Measurements from ENCODE around the gene GALNT18.

GALNT18 gene

GRCh38 chr11:11621573-11622339, at the start of gene GALNT18:
TSS of gene GALNT18 (minus strand) at chr11:11622005.
- H3K9me3 ChIP-seq (ENCODE audit: control insufficient read depth in 2 of 2, low read length in 2 of 2): no peaks in the 10 kb centered on the region
- peak within 1 kb of the TSS; percentile 49 to 56 for H3K27ac ChIP-seq (ENCODE audit: low read depth in 2 of 2, low read length in 2 of 2)
- peaks cover 16 to 21% of the 10 kb centered on the region in 2 donors for H3K4me1 ChIP-seq (ENCODE audit: control insufficient read depth in 2 of 2, insufficient read depth in 2 of 2, low read length in 2 of 2)
- no peaks in the 10 kb centered on the region for H3K36me3 ChIP-seq (ENCODE audit: control insufficient read depth in 2 of 2, insufficient read depth in 2 of 2, low read length in 2 of 2)
- peak within 1 kb of the TSS; percentile 18 to 57 for H3K9ac ChIP-seq (ENCODE audit: low read depth in 1 of 2, low read length in 2 of 2)
- peak within 1 kb of the TSS; percentile 65 to 78 for H3K4me3 ChIP-seq (ENCODE audit: low read length in 2 of 2)
- H3K27me3 ChIP-seq (ENCODE audit: control insufficient read depth in 2 of 2, insufficient read depth in 2 of 2, low read length in 2 of 2): peaks cover 0 to 22% of the 10 kb centered on the region in 2 donors

- Histone ChIP-seq H3K9ac (ENCODE audit: low read depth in 1 of 2, low read length in 2 of 2) (no peak overlapping the region), H3K27ac (ENCODE audit: low read depth in 2 of 2, low read length in 2 of 2) (no peak overlapping the region), H3K9me3 (ENCODE audit: control insufficient read depth in 2 of 2, low read length in 2 of 2) (no peaks in the 10 kb centered on the region), H3K36me3 (ENCODE audit: control insufficient read depth in 2 of 2, insufficient read depth in 2 of 2, low read length in 2 of 2) (no peaks in the 10 kb centered on the region), H3K4me3 (ENCODE audit: low read length in 2 of 2) (no peak overlapping the region), H3K4me1 (ENCODE audit: control insufficient read depth in 2 of 2, insufficient read depth in 2 of 2, low read length in 2 of 2) (no peaks in the 10 kb centered on the region), H3K27me3 (ENCODE audit: control insufficient read depth in 2 of 2, insufficient read depth in 2 of 2, low read length in 2 of 2) (no peaks in the 10 kb centered on the region)
Measured at GRCh38 chr11:11670574-11670973, 48.8 kb upstream of the GALNT18 start.

- H3K9me3 ChIP-seq (ENCODE audit: control insufficient read depth in 2 of 2, low read length in 2 of 2): no peaks in the 10 kb centered on the region
- H3K36me3 ChIP-seq (ENCODE audit: control insufficient read depth in 2 of 2, insufficient read depth in 2 of 2, low read length in 2 of 2): no peaks in the 10 kb centered on the region
- H3K4me3 ChIP-seq (ENCODE audit: low read length in 2 of 2): no peak overlapping the region
Measured at GRCh38 chr11:11669233-11669846, 47.5 kb upstream of the GALNT18 start.

GRCh38 chr11:11668781-11669180, 47.0 kb upstream of the GALNT18 start:
- no peak overlapping the region for H3K27ac ChIP-seq (ENCODE audit: low read depth in 2 of 2, low read length in 2 of 2)
- no peaks in the 10 kb centered on the region for H3K36me3 ChIP-seq (ENCODE audit: control insufficient read depth in 2 of 2, insufficient read depth in 2 of 2, low read length in 2 of 2)
- H3K9me3 ChIP-seq (ENCODE audit: control insufficient read depth in 2 of 2, low read length in 2 of 2): no peaks in the 10 kb centered on the region
- no peaks in the 10 kb centered on the region for H3K4me1 ChIP-seq (ENCODE audit: control insufficient read depth in 2 of 2, insufficient read depth in 2 of 2, low read length in 2 of 2)
- peaks cover 3 to 4% of the 10 kb centered on the region in 2 donors for H3K27me3 ChIP-seq (ENCODE audit: control insufficient read depth in 2 of 2, insufficient read depth in 2 of 2, low read length in 2 of 2)
- no peak overlapping the region for H3K9ac ChIP-seq (ENCODE audit: low read depth in 1 of 2, low read length in 2 of 2)
- no peak overlapping the region for H3K4me3 ChIP-seq (ENCODE audit: low read length in 2 of 2)

More at GRCh38 chr11:11669233-11669846, 47.5 kb upstream of the GALNT18 start:
- peaks cover 0 to 3% of the 10 kb centered on the region in 2 donors for H3K27me3 ChIP-seq (ENCODE audit: control insufficient read depth in 2 of 2, insufficient read depth in 2 of 2, low read length in 2 of 2)
- no peak overlapping the region for H3K9ac ChIP-seq (ENCODE audit: low read depth in 1 of 2, low read length in 2 of 2)
- no peak overlapping the region for H3K27ac ChIP-seq (ENCODE audit: low read depth in 2 of 2, low read length in 2 of 2)
- H3K4me1 ChIP-seq (ENCODE audit: control insufficient read depth in 2 of 2, insufficient read depth in 2 of 2, low read length in 2 of 2): no peaks in the 10 kb centered on the region

- Histone ChIP-seq H3K9me3 (ENCODE audit: control insufficient read depth in 2 of 2, low read length in 2 of 2) (no peaks in the 10 kb centered on the region), H3K9ac (ENCODE audit: low read depth in 1 of 2, low read length in 2 of 2) (no peak overlapping the region), H3K4me3 (ENCODE audit: low read length in 2 of 2) (no peak overlapping the region), H3K27me3 (ENCODE audit: control insufficient read depth in 2 of 2, insufficient read depth in 2 of 2, low read length in 2 of 2) (peaks cover 3 to 4% of the 10 kb centered on the region in 2 donors), H3K4me1 (ENCODE audit: control insufficient read depth in 2 of 2, insufficient read depth in 2 of 2, low read length in 2 of 2) (no peaks in the 10 kb centered on the region), H3K36me3 (ENCODE audit: control insufficient read depth in 2 of 2, insufficient read depth in 2 of 2, low read length in 2 of 2) (no peaks in the 10 kb centered on the region), H3K27ac (ENCODE audit: low read depth in 2 of 2, low read length in 2 of 2) (no peak overlapping the region)
Measured at GRCh38 chr11:11668274-11668673, 46.5 kb upstream of the GALNT18 start.

- Histone ChIP-seq H3K4me1 (ENCODE audit: control insufficient read depth in 2 of 2, insufficient read depth in 2 of 2, low read length in 2 of 2) (no peaks in the 10 kb centered on the region), H3K9ac (ENCODE audit: low read depth in 1 of 2, low read length in 2 of 2) (no peak overlapping the region), H3K27me3 (ENCODE audit: control insufficient read depth in 2 of 2, insufficient read depth in 2 of 2, low read length in 2 of 2) (peaks cover 3 to 4% of the 10 kb centered on the region in 2 donors), H3K9me3 (ENCODE audit: control insufficient read depth in 2 of 2, low read length in 2 of 2) (no peaks in the 10 kb centered on the region), H3K36me3 (ENCODE audit: control insufficient read depth in 2 of 2, insufficient read depth in 2 of 2, low read length in 2 of 2) (no peaks in the 10 kb centered on the region), H3K27ac (ENCODE audit: low read depth in 2 of 2, low read length in 2 of 2) (no peak overlapping the region), H3K4me3 (ENCODE audit: low read length in 2 of 2) (no peak overlapping the region)
Measured at GRCh38 chr11:11667056-11667455, 45.3 kb upstream of the GALNT18 start.

- Histone ChIP-seq H3K27me3 (ENCODE audit: control insufficient read depth in 2 of 2, insufficient read depth in 2 of 2, low read length in 2 of 2) (peaks cover 3 to 4% of the 10 kb centered on the region in 2 donors), H3K9me3 (ENCODE audit: control insufficient read depth in 2 of 2, low read length in 2 of 2) (no peaks in the 10 kb centered on the region), H3K4me3 (ENCODE audit: low read length in 2 of 2) (no peak overlapping the region), H3K4me1 (ENCODE audit: control insufficient read depth in 2 of 2, insufficient read depth in 2 of 2, low read length in 2 of 2) (no peaks in the 10 kb centered on the region), H3K36me3 (ENCODE audit: control insufficient read depth in 2 of 2, insufficient read depth in 2 of 2, low read length in 2 of 2) (no peaks in the 10 kb centered on the region), H3K27ac (ENCODE audit: low read depth in 2 of 2, low read length in 2 of 2) (no peak overlapping the region), H3K9ac (ENCODE audit: low read depth in 1 of 2, low read length in 2 of 2) (no peak overlapping the region)
Measured at GRCh38 chr11:11665407-11665806, 43.6 kb upstream of the GALNT18 start.

- H3K9ac ChIP-seq (ENCODE audit: low read depth in 1 of 2, low read length in 2 of 2): no peak overlapping the region
- peaks cover 3 to 4% of the 10 kb centered on the region in 2 donors for H3K27me3 ChIP-seq (ENCODE audit: control insufficient read depth in 2 of 2, insufficient read depth in 2 of 2, low read length in 2 of 2)
- no peak overlapping the region for H3K27ac ChIP-seq (ENCODE audit: low read depth in 2 of 2, low read length in 2 of 2)
- H3K9me3 ChIP-seq (ENCODE audit: control insufficient read depth in 2 of 2, low read length in 2 of 2): no peaks in the 10 kb centered on the region
- no peak overlapping the region for H3K4me3 ChIP-seq (ENCODE audit: low read length in 2 of 2)
- H3K36me3 ChIP-seq (ENCODE audit: control insufficient read depth in 2 of 2, insufficient read depth in 2 of 2, low read length in 2 of 2): no peaks in the 10 kb centered on the region
- H3K4me1 ChIP-seq (ENCODE audit: control insufficient read depth in 2 of 2, insufficient read depth in 2 of 2, low read length in 2 of 2): no peaks in the 10 kb centered on the region
Measured at GRCh38 chr11:11663907-11664306, 42.1 kb upstream of the GALNT18 start.

- H3K27me3 ChIP-seq (ENCODE audit: control insufficient read depth in 2 of 2, insufficient read depth in 2 of 2, low read length in 2 of 2): peaks cover 3 to 4% of the 10 kb centered on the region in 2 donors
- no peak overlapping the region for H3K27ac ChIP-seq (ENCODE audit: low read depth in 2 of 2, low read length in 2 of 2)
- H3K9me3 ChIP-seq (ENCODE audit: control insufficient read depth in 2 of 2, low read length in 2 of 2): no peaks in the 10 kb centered on the region
- no peak overlapping the region for H3K9ac ChIP-seq (ENCODE audit: low read depth in 1 of 2, low read length in 2 of 2)
- no peak overlapping the region for H3K4me3 ChIP-seq (ENCODE audit: low read length in 2 of 2)
- no peaks in the 10 kb centered on the region for H3K36me3 ChIP-seq (ENCODE audit: control insufficient read depth in 2 of 2, insufficient read depth in 2 of 2, low read length in 2 of 2)
- no peaks in the 10 kb centered on the region for H3K4me1 ChIP-seq (ENCODE audit: control insufficient read depth in 2 of 2, insufficient read depth in 2 of 2, low read length in 2 of 2)
Measured at GRCh38 chr11:11662578-11662977, 40.8 kb upstream of the GALNT18 start.

- H3K9me3 ChIP-seq (ENCODE audit: control insufficient read depth in 2 of 2, low read length in 2 of 2): no peaks in the 10 kb centered on the region
- H3K27ac ChIP-seq (ENCODE audit: low read depth in 2 of 2, low read length in 2 of 2): no peak overlapping the region
- H3K4me1 ChIP-seq (ENCODE audit: control insufficient read depth in 2 of 2, insufficient read depth in 2 of 2, low read length in 2 of 2): no peaks in the 10 kb centered on the region
- no peaks in the 10 kb centered on the region for H3K36me3 ChIP-seq (ENCODE audit: control insufficient read depth in 2 of 2, insufficient read depth in 2 of 2, low read length in 2 of 2)
- H3K4me3 ChIP-seq (ENCODE audit: low read length in 2 of 2): no peak overlapping the region
- H3K9ac ChIP-seq (ENCODE audit: low read depth in 1 of 2, low read length in 2 of 2): no peak overlapping the region
- peaks cover 5% of the 10 kb centered on the region in 2 donors for H3K27me3 ChIP-seq (ENCODE audit: control insufficient read depth in 2 of 2, insufficient read depth in 2 of 2, low read length in 2 of 2)
Measured at GRCh38 chr11:11661326-11662040, 39.7 kb upstream of the GALNT18 start.

All from mucosa of rectum (tissue), 2 donors.